GM21825 (cell line): ENCODE data around the gene LPAR6.

Experiments
- ATAC-seq: cut with Tn5 transposase; IDR thresholded peaks from one replicate; pipeline ENCODE4 v1.9.1; 2021; ENCODE audit warnings: mild to moderate bottlenecking, moderate library complexity; ENCODE audit not compliant: unreplicated experiment

The LPAR6 gene

DNA sequence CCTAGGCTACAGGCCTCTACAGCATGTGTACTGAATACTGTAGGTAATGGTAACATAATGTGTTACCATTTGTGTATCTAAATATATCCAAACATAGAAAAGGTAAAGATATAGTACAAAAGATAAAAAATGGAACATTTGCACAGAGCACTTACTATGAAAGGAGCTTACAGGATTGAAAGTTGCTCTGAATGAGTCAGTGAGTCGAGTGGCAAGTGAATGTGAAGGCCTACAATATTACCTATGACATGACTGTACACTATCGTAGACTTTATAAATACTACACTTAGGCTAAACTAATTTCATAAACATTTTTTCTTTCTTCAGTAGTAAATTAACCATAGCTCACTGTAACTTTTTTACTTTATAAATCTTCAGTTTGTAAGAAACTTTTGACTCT is 35.1 kb downstream of the LPAR6 start:
- no peak for ATAC-seq

GRCh38 chr13:48370815-48371214 is 42.1 kb downstream of the LPAR6 start:
- no peak for ATAC-seq

GRCh38 chr13:48369988-48370387 is 42.9 kb downstream of the LPAR6 start:
- no peak for ATAC-seq
